ENCODE results near the gene TMEM42. TPM values are rescaled to one million over a fixed set of nuclear protein-coding genes. Genes with fewer than 3 reads are reported as not detected.

The TMEM42 gene
- total and polyA plus RNA-seq, 10 donors = 9.5 to 32.4 (median 14.8) TPM

GRCh38 chr3:44890852-44891251 lies 29.1 kb downstream of the TMEM42 start:
- intact Hi-C loops (cut with DNase I; ENCODE audit: low total_unique reads) = no loop called here
- Histone ChIP-seq H3K4me1 (no peaks in the 10 kb centered on the region), H3K36me3 (no peaks in the 10 kb centered on the region), H3K27me3 (replicated peaks in 1 of 7) (peaks cover 0 to 24% (median 0%) of the 10 kb centered on the region in 7 donors), H3K9me3 (no peaks in the 10 kb centered on the region), H3K27ac (no peak overlapping the region), H3K4me3 (no peak overlapping the region)
- DNase-seq = no peak
- WGBS, 5 donors = 47 to 69% (median 60%) methylated on average over 3 of the region's 3 CpGs
- no peak for TF ChIP-seq POLR2AphosphoS5 (IDR thresholded peaks at IDR 0.05)
- TF ChIP-seq POLR2A (IDR thresholded peaks at IDR 0.05) = no peak
- TF ChIP-seq CTCF (IDR thresholded peaks at IDR 0.05 in 8 of 11, conservative IDR thresholded peaks at IDR 0.05 in 3 of 11) = no peak

- peaks cover 0 to 9% (median 0%) of the 10 kb centered on the region in 7 donors for H3K27me3 ChIP-seq (replicated peaks in 1 of 7)
- no peak overlapping the region for H3K27ac ChIP-seq
- no peaks in the 10 kb centered on the region for H3K9me3 ChIP-seq
- TF ChIP-seq CTCF (IDR thresholded peaks at IDR 0.05 in 8 of 11, conservative IDR thresholded peaks at IDR 0.05 in 3 of 11) (no peak), POLR2AphosphoS5 (IDR thresholded peaks at IDR 0.05) (no peak), POLR2A (IDR thresholded peaks at IDR 0.05) (no peak)
- intact Hi-C loops (cut with DNase I; ENCODE audit: low total_unique reads) = no loop called here
- H3K4me1 ChIP-seq = no peaks in the 10 kb centered on the region
- WGBS, 5 donors = 73 to 90% (median 79%) methylated on average over 3 of the region's 3 CpGs
- H3K36me3 ChIP-seq = no peaks in the 10 kb centered on the region
- no peak overlapping the region for H3K4me3 ChIP-seq
- DNase-seq = no peak
Observed at GRCh38 chr3:44892689-44893088, 31.0 kb downstream of the TMEM42 start.

- intact Hi-C loops (cut with DNase I; ENCODE audit: low total_unique reads) = no loop called here
- H3K27me3 ChIP-seq (replicated peaks in 1 of 7) = peaks cover 0 to 7% (median 0%) of the 10 kb centered on the region in 7 donors
- no peak for DNase-seq
- H3K4me3 ChIP-seq = no peak overlapping the region
- H3K27ac ChIP-seq = no peak overlapping the region
- H3K4me1 ChIP-seq = no peaks in the 10 kb centered on the region
- no peaks in the 10 kb centered on the region for H3K9me3 ChIP-seq
- no peak for TF ChIP-seq CTCF (IDR thresholded peaks at IDR 0.05 in 8 of 11, conservative IDR thresholded peaks at IDR 0.05 in 3 of 11)
- no peak for TF ChIP-seq POLR2AphosphoS5 (IDR thresholded peaks at IDR 0.05)
- no peak for TF ChIP-seq POLR2A (IDR thresholded peaks at IDR 0.05)
- H3K36me3 ChIP-seq = no peaks in the 10 kb centered on the region
- WGBS, 5 donors = 66 to 82% (median 77%) methylated on average over 2 of the region's 2 CpGs
Observed at GRCh38 chr3:44893097-44893496, 31.4 kb downstream of the TMEM42 start.

GRCh38 chr3:44894485-44894884 lies 32.8 kb downstream of the TMEM42 start:
- Histone ChIP-seq H3K27ac (no peak overlapping the region), H3K9me3 (no peaks in the 10 kb centered on the region), H3K4me3 (no peak overlapping the region), H3K36me3 (no peaks in the 10 kb centered on the region), H3K27me3 (replicated peaks in 1 of 7) (peaks cover 0 to 19% (median 0%) of the 10 kb centered on the region in 7 donors), H3K4me1 (no peaks in the 10 kb centered on the region)
- TF ChIP-seq POLR2A (IDR thresholded peaks at IDR 0.05) (no peak), POLR2AphosphoS5 (IDR thresholded peaks at IDR 0.05) (no peak), CTCF (IDR thresholded peaks at IDR 0.05 in 8 of 11, conservative IDR thresholded peaks at IDR 0.05 in 3 of 11) (no peak)
- intact Hi-C loops (cut with DNase I; ENCODE audit: low total_unique reads) = no loop called here
- no peak for DNase-seq
- WGBS, 5 donors = 55 to 60% (median 57%) methylated on average over 5 of the region's 5 CpGs

Measured in spleen (tissue), 11 donors.